DOHH2 (cell line): ENCODE data around the gene PYDC1.

Source experiments
- CTCF ChIP-seq: fragments of 200-600 bp; sonication (generic); IDR thresholded peaks from one replicate; pipeline ENCODE4 v1.5.1; 2014; ENCODE audit warnings: antibody characterized with exemption, mild to moderate bottlenecking, low read depth, low read length; ENCODE audit not compliant: poor library complexity, severe bottlenecking
- EZH2phosphoT487 ChIP-seq: fragments of 200-600 bp; sonication (generic); IDR thresholded peaks from 2 replicates; pipeline ENCODE4 v1.6.1; 2017; ENCODE audit warnings: borderline replicate concordance, mild to moderate bottlenecking, antibody characterized with exemption, low read length, moderate library complexity, mixed read lengths

GRCh38 chr16:31198207-31198882 lies 18.6 kb downstream of the PYDC1 start:
- TF ChIP-seq CTCF (no peak), EZH2phosphoT487 (no peak)
